ENCODE results near the gene MAPK4.
"Not testable (repeated sequence)": the region's sequence is repeated elsewhere in the genome, so short reads cannot be mapped to it uniquely, and the experiment has no call there.

MAPK4 gene

DNA sequence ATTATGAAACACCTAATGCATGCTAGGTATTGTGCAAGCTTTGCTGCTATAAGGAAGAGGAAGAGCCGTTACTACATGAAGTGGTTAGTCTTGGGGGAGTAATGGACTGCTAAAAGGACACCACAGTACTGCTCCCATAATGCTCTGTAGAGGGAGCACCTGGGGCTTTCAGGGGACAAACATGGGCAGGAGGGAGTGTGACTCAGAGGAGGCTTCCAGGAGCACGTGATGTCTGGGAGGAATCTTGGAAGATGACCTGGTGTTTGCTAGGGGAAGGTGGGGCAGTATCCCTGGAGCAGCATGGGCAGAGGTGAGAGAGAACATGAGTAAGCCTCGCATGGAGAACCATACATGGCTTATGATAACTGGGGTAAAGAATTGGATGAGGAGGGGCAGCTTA is 18.8 kb downstream of the MAPK4 start:
- DNase-seq, result no peak

DNA sequence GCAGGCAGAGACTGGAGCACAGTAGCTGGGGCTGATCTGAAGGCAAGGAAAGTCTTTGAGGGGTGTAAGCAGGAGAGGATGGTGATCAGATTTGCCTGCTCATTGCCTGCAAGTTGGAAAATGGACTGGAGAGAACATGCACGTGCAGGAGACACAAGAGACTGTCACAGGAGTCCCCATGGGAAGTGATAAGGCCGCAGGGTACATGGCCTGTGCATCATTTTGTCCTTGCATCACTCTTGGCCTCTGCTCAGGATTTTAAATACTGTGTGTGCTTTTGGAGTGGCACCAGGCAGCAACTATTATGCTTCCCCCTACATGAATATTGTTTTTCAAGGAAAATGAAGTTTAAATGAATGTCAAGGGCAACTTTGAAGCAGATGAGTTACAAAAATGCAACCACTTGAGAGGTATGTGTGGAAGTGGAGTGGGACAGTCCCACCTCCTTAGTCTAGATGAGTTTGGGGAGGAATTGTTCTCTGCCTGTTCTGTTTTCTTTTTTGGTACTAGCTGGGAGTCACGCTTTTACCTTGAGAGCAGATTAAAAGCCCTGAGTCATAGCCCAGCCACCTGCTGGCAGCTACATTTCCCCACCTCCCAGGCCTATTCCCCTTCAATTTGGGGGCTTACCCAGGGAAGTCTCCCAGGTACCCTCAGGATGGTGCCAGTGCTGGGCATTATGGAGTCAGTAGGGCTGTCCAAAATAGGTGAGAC is 19.3 kb downstream of the MAPK4 start:
- no peak for DNase-seq

DNA sequence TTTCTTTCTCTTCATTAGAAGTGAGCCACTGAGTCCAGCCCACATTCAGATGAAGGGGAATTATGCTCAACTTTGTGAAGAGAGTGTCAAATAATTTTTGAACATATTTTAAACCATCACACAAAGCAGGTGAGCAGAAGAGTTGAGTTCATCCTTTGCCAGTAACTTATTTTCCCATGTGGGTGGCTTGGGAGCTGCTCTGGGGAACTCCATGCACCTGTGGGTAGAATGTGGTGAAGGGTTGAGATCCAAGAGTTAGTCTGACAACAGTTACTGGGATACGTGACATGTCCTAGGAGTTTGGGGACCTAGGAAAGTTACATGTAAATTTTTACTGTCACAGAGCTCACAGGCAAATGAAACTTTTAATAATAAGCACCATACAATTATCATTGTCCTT is 21.6 kb downstream of the MAPK4 start:
- no peak for DNase-seq

DNA sequence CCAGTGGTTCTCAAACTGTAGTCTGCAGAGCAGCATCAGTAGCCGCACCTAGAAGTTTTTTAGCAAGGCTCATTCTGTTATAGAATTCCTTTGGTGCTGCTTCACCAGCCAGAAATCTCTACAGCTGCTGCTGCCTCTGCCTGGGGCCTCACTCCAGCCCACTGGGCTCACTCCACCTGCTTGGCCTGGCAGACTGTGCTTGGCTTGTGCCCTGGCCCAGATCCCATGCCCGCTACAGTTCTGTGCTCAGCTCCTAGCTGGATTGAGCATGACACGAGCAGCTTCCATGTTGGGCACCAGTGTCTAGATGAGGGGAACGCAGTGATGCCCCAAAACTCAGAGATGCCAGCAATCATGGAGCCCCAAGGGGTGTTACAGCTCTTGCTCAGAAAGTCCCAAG is 22.6 kb downstream of the MAPK4 start:
- no peak for DNase-seq

DNA sequence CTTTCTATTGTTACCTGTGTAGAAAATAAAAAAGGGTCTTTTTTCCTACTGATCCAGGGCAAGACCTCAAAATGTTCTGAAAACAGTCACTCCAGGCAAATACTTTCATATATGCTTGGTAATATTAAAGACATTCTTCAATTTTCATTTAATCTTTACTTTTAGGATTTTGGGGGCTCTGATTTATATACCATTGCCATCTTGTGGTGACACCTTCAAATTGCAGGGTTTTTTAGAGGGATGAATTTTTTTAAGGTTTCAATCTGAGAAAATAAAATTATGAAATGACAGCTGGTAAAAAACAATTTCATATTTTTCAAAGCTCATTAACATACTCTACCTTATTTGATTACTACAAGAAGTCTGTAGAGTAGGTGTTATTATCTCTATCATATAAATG is 26.8 kb downstream of the MAPK4 start:
- no peak for DNase-seq

DNA sequence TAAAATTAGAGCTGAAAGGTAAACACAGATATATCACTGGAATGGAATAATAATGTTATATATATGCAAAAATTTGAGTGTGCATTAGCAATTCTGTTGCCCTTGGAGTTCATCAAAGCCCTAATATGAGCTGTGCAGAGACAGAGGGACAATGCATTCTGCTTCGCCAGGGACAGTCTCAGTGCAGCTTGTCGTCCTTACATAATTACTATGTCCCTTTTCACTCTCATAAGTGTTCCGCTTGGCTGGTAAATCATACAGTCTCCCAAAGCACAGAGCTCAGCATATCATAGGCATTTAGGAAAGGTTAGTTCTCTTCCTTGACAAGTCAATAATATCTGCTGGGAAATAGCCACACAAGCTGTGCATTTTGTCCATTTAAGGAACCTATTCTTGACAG is 30.7 kb downstream of the MAPK4 start:
- no peak for DNase-seq

DNA sequence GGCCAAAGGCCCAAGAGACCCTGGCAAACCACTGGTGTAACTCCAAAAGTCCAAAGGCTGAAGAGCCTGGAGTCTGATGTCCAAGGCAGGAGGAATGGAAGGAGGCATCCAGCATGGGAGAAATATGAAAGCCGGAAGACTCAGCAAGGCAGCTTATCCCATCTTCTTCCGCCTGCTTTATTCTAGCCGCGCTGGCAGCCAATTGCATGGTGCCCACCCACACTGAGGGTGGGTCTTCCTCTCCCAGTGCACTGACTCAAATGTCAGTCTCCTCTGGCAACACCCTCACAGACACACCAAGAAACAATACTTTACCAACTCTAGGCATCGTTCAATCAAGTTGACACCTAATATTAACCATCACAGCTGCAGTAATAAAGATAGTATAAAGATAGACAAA is 34.1 kb downstream of the MAPK4 start:
- DNase-seq, result no peak

DNA sequence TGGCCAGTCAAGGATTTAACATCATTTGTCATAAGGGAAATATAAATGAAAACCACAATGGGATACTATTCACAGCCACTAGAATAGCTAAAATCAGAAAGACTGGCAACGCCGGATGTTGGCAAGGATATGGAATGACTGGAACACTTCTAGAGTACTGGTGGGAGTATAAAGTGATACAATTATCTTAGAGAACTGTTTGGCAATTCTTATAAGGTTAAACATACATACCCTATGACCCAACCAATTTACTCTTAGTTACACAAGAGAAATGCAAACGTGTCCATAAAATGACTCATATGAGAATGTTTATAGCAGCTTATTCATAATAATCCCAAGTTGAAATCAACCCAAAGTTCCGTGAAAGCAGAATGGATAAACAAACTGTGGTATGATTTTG is 35.1 kb downstream of the MAPK4 start:
- no peak for DNase-seq

DNA sequence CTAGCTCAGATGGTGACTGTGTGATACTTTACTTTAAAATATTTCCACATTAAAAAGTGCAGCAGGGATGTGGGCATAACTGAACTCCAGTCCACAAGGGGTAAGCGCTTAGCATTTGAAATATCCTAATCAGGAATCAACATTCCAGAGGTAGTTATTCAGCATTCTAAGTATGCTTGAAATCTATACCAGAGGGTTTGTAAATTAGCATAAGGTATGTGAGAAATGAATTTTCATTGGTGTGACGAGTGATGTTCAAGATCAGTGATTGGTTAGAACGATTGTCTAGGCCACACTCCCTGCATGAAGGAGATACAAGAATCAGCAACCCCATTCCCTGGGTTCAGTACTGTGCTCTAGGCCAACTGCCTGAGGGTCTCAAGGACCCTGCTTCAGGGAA is 42.6 kb downstream of the MAPK4 start:
- DNase-seq, result no peak

DNA sequence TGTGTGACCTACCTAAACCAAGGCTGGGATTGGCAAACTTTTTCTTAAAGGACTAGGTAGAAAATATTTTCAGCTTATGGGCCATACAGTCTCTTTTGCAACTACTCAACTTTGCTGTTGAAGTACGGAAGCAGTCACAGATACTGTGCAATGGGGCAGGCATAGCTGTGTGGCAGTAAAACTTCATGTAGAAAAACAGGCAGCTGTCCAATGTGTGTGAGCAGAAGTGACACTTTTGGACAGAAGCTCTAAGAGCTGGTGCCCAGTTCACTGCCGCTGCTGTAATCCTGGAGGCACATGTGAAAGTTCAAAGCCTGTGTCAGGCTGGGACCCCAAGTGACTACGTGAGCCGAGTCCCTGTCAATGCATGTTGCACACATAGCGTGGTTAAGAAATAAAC is 46.7 kb downstream of the MAPK4 start:
- no peak for DNase-seq

DNA sequence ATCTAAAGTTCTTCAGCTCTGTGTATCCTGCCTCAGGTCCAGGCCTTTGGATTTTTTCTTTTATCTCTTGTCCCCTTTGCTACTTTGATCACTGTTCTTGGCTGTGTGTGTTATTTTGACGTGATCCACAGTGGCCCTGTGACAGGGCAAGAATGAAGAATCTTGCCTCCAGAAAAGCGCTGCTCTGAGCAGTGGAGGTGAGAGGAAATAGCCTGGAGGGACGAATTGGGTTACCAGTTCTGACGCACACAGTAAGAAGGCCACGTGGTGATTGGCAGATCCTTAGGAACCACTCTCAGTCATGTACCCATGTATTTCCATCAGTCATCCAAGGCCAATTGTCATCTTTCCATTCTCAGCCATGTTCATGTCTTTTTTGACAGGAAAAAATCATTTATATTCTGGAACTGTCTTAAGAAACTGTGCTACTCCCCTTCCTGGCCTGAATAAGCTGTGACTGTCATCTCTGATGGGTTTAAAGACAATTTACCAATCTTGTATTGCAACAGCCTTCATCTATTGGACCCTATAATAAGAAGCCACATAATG is 47.6 kb downstream of the MAPK4 start:
- DNase-seq, result no peak

DNA sequence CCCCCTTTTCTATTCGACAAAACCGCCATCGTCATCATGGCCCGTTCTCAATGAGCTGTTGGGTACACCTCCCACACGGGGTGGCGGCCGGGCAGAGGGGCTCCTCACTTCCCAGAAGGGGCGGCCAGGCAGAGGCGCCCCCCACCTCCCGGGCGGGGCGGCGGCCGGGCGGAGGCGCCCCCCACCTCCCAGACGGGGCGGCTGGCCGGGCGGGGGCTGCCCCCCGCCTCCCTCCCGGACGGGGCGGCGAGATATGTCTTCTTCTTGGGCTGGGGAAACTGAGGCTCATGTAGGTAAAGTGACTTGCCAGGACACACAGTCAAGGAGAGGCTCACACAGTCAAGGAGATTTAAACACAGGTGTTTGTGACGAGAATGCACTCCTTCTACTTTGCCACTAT is 49.3 kb downstream of the MAPK4 start:
- not testable (repeated sequence) for DNase-seq

DNA sequence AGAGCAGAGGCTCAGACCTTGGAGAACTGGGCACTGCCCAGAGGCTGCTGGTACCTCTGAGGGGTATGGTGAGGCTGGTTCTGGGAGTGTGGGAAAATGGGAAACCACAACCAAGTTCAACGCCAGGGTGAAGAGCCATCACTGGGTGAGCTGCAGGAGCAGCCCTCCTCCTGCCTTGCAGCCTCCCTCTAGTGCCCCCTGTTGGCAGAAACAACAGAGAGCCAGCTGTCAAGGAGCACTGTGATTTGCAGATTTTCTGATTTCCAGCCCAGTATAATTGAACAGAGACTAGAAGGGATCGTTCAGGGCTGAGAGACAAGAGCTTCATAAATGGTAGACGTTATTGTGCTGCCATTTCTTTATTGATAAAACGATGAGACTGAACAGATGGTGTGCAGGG is 50.5 kb downstream of the MAPK4 start:
- DNase-seq, result no peak

DNA sequence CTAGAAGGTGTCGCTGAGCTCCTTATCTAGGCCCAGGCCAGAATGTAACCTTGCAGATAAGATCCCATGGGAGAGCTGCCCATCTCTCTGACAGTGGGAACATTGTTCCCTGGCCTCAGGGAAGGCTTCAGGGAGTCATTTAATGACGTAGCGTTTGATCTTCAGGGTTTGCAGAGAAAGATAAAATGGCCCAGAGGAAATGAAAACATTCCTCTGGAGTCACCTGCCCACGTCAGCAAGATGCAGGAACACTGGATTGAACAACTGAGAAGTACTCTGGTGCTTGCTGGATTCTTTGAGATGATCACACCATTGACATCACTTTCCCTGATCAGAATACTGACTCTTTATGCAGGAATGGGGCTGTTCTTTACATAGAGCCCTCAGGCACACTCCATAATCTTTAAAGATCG is 51.6 kb downstream of the MAPK4 start:
- DNase-seq, result no peak

DNA sequence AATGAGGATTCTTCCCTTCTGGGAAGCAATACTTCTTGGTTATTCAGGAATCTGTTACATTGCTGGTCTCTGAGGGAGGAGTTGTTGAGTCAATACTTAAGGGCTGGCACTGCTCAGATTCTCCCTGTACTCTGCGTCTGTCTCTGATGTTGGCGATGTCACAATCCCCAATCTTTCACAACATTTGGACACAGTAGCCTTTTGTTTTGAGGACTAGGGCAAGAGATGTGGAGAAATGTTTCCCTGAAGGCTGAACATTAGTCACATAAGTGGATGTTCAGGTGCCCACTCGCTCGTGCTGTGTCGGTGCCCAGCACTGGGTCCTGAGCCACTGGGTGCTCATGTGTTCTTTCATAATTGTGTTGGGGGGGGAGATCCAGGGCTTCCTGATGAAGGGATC is 55.0 kb downstream of the MAPK4 start:
- no peak for DNase-seq

DNA sequence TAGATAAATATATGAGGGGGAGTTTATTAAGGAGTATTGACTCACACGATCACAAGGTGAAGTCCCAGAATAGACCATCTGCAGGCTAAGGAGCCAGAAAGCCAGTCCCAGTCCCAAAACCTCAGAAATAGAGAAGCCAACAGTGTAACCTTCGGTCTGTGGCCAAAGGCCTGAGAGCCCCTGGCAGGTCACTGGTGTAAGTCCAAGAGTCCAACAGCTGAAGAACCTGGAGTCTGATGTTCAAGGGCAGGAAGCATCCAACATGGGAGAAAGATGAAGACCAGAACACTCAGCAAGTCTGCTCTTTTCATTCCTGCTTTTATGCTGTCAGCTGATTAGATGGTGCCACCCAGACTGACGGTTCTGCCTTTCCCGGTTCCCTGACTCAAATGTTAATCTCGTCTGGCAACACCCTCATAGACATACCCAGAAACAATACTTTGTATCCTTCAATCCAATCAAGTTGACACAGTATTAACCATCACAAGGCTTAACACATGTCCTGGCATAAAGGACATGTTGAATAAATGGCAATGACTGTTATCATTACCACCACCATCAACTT is 56.7 kb downstream of the MAPK4 start:
- no peak for DNase-seq

DNA sequence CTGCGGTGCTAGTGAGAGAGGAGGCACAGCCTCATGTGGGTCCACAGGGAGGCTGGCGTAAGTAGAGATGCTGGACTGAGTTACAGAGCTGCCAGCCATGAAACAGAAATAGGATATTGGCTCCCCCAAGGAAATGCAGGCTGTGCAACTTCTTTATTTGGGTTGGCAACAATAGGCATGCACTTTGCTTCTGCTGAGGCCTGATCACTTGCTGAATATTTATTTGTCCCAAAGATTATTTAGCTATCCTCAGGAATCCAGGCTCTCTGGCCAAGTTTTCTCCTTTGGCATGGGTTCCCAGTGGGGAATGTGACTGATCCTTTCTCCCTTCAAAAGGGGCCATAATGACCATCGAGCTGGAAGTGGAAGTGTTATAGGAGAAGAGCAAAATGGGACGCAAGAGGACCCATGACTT is 60.0 kb downstream of the MAPK4 start:
- DNase-seq, result no peak

DNA sequence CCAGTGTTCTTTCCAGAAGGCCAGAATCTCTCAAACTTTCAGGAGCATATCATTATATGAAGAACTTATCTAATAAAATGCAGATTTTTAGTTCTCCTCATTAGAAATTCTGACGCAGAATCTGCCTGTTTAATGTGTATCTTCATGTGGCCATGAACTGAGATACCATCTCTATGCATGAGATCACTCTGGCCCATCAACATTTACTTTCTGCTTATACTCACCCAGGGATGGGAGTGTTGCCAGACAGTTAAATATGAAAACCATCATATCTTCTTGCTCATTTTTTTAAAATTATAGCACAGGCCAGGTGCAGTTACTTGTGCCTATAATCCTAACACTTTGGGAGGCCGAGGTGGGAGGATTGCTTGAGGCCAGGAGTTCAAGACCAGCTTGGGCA is 60.4 kb downstream of the MAPK4 start:
- DNase-seq, result no peak

DNA sequence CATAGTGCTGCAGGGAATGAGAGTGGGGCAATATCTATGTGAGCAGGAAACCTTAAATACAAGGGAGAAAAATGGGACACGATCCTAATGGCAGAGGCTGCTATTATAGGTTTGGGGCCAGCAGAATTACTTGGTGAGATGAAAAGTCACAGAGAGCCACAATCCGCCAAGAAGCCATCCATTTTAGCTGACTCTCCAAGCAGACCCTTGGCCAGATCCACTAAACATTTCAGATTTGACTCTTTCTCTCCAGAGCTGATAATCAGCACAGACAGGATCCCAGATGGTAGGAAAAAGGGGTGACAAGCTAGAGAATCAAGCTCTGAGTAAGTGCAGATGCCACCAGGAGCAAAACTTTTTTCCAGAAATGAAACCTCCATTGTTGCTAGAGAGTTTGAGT is 61.5 kb downstream of the MAPK4 start:
- DNase-seq, result no peak

DNA sequence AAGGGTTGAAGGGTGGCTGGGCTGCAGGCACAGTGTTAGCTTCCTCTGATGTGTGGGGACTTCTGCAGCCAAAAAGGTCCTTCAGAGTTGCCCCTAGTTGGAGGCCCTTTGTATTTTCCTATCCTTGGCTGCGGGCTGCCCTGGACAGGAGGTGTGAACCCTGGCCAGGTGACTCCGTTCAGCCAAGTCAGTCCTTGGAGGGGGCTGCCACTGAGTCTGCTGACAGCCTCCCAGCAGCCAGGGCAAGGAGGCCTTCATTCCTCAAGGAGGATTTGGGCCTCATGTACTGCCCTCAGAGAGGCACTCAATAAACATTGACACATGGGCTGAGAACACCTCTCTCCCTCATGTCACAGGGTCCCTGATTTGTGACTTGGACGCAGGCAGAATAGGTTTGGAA is 62.4 kb downstream of the MAPK4 start:
- DNase-seq, result no peak

DNA sequence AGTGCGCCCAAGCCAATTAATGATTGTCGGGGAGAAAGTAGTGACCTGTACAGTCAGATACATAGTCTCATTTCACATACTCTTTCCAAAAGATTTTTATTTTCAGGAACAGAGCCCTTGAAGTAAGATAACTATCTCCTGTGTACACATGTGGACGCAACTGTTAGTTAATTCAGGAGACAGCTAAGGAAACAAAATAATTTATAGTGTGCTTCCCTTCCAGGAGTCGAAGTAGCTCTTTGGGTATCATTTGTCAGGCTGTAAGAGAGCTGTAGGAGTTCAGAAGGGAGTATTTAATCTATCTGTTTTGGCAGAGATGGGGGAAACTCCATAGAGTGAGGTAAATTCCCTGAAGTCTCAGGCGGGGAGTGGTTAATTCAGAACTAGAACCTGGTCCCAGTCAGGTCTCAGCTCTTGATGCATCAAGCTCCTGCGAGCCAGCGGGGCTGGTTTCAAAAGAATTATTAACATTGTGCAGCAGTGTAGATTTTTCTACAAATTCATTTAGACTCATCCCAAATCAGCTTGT is 63.0 kb downstream of the MAPK4 start:
- no peak for DNase-seq

DNA sequence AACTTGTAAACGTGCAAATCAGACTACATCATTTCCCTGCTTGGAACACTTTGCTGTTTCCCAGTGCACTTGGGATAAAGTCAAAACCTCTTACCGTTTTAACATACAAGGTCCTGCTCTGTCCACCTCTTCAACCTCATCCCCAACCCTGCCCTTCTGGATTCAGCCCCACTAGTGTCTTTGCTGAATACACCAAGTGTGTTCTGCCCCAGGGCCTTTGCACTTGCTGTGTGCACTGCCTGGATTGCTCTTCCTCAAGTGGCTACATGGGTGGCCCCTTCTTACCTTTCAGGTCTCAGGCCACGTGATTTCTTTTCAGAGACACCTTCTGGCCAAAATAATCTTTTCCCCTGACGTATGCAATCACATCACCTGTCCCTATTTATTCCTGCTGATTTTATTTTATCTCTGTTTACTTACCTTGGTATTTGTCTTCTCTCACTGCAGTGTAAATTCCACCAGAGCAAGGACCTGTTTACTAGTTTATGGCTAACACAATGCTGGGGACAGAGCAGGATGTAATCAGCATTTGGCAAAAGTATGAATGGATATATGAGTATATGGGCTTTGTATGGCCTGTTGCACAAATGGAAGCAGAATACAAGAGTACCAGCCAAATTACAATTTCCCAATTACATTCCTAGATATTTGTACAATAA is 63.9 kb downstream of the MAPK4 start:
- DNase-seq, result no peak

DNA sequence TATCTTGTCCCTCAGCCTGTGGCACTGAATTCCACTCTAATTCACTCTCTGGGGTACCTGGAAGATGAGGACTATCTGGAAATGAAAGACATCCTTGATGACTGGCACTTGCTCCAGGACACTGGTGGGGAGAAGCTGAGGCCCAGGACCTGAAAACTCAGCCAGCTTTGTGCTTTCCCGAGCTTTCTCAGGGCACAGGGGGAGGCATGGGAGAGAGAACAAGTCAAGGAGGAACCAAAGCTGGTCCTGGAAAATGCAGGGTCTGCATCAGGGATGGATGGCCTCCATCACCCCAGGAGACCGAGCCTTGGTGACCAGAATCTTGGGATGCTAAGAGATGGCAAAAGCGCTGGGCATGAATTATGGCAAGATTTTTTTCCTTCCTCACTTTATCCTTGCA is 65.1 kb downstream of the MAPK4 start:
- DNase-seq, result no peak

DNA sequence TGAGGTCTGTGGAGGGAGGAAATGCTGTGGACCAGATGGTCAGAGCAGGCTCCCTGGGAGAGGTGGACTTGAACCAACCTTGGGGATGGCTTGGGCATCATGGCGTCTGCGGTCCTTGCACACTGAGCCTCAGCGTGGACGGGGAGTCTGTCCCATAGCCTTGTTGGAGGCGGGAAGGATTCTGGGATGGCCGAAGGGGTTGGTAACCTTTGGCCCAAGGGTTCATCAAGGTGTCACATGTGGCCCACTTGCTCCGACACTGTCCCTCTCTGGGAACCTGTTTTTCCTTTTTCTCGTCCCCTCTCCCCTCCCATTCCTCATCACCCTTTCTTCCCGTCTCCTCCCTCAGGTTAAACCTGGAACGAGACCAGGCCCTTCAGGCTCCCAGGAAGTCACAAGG is 66.4 kb downstream of the MAPK4 start:
- DNase-seq, result no peak
